SKM-1 (cell line): ENCODE data around the gene TRIM2.

ENCODE experiments used
- DNase-seq: peaks from one replicate; lab custom pipeline; 2025; ENCODE audit not compliant: unreplicated experiment; lab: John Stamatoyannopoulos, UW

TRIM2 gene

DNA sequence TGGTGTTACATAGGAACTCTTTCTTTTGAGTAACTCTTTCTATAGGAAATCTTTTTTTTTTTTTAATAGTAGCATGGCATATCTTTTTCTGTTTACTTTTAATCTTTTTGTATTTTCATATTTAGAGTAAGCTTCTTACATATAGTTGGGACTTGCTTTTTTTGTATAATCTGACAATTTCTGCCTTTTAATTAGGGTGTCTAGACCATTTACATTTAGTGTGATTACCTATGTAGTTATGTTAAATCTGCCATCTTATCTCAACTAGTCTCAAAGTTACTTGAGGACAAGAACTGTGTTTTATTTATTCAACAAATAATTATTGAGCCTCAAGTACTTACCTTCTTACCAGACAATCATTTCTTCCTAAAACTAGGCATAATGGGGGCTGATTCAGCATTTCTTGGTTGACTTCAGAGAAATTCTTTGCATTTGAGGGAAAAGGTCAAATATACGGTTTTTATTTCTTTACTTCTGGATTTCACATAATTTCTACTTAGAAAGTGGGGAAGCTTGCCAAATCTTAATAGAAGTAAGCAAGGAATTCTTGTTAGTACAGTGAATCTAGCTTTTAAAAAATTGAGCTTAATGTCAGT is 168.8 kb downstream of the TRIM2 start:
- no peak for DNase-seq

GRCh38 chr4:153374442-153374841 is 170.2 kb downstream of the TRIM2 start:
- no peak for DNase-seq

DNA sequence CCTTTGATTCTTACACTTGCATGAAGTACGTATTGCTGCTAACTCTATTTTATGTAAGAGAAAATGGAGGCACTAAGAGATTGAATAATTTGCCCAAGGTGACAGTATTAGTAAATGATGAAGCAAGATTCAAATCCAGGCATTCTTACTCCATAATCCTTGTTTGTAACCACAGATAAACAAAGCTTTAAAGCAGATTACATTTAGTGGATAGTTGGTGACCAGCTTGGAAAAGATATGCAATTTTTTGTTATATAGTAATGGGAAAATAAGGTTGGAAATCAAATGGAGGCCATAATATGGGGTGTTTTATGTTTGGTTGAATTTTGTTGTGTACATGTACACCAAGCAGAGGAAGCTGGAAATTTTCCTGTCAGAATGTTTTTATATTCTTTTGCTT is 171.1 kb downstream of the TRIM2 start:
- no peak for DNase-seq

GRCh38 chr4:153383131-153383530 is 178.9 kb downstream of the TRIM2 start:
- no peak for DNase-seq

GRCh38 chr4:153384160-153384559 is 179.9 kb downstream of the TRIM2 start:
- DNase-seq, result no peak

- no peak for DNase-seq
Observed at GRCh38 chr4:153385784-153386183, 181.5 kb downstream of the TRIM2 start.

DNA sequence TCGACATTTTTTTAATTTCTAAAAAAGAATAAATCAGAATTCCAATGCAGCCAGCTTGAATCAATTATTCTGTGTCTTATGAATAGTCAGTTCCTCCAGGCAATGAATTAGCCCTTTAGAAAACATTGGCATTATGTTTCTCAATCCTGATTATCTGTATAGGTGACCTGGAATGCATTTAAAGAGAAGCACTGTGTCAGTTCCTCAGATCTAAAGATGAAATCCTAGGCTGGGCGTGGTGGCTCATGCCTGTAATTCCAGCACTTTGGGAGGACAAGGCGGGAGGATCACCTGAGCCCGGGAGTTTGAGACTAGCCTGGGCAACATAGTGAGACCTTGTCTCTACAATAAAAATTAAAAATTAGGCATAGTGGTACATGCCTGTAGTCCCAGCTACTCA is 183.7 kb downstream of the TRIM2 start:
- DNase-seq, result no peak
